ENCODE data around the gene NUCKS1.

DNA sequence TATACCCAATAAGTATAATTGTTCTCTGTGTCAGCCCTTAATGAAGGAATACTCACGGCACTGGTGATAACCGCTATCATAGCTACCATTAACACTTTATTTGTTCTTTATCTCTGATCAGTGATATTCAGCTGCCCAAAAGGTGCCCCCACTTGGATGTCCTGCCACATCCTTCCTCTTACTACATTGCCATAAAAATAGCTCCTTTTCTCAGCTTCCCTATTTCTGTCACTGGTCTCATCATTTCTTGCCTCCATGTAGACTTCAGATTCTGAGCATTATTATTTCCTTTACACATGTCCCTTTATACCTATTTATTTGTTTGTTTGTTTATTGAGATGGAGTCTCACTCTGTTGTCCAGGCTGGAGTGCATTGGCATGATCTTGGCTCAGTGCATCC lies 28.0 kb upstream of the NUCKS1 start:
- no peak for TF ChIP-seq NR1H2 (CRISPR knock-in tag; IDR thresholded peaks at IDR 0.05; ENCODE audit: borderline replicate concordance, low read depth)
- TF ChIP-seq POLR2AphosphoS2 (IDR thresholded peaks at IDR 0.05; ENCODE audit: low read depth, low read length), result no peak
- no peak for TF ChIP-seq CTCF (CRISPR knock-in tag; IDR thresholded peaks at IDR 0.05)
- no peak for TF ChIP-seq ZNF296 (CRISPR knock-in tag; conservative IDR thresholded peaks at IDR 0.05)
- TF ChIP-seq POLR2AphosphoS5 (IDR thresholded peaks at IDR 0.05; ENCODE audit: low read depth, low read length), result no peak

All from HepG2 (cell line).